SW480 (cell line): ENCODE measurements around the gene SLC13A5.
"Not testable (repeated sequence)": the region's sequence is repeated elsewhere in the genome, so short reads cannot be mapped to it uniquely, and the experiment has no call there.

Experiments
- DNase-seq: peaks from one replicate; pipeline ENCODE4 v3.0.0-alpha.2; 2016; ENCODE audit warnings: low spot score

The SLC13A5 gene

GRCh38 chr17:6684460-6684783 is 28.7 kb downstream of the SLC13A5 start:
- no peak for DNase-seq

GRCh38 chr17:6683730-6684459 is 29.3 kb downstream of the SLC13A5 start:
- no peak for DNase-seq

- DNase-seq = no peak
Measured at GRCh38 chr17:6683081-6683684, 30.0 kb downstream of the SLC13A5 start.

GRCh38 chr17:6682339-6682738 is 30.8 kb downstream of the SLC13A5 start:
- no peak for DNase-seq

GRCh38 chr17:6681671-6682070 is 31.5 kb downstream of the SLC13A5 start:
- DNase-seq = no peak

GRCh38 chr17:6681176-6681575 is 32.0 kb downstream of the SLC13A5 start:
- DNase-seq = no peak

GRCh38 chr17:6679241-6679640 is 33.9 kb downstream of the SLC13A5 start:
- DNase-seq = no peak

- DNase-seq = no peak
Measured at GRCh38 chr17:6677946-6678345, 35.2 kb downstream of the SLC13A5 start.

GRCh38 chr17:6677158-6677831 is 35.9 kb downstream of the SLC13A5 start:
- DNase-seq = peak; percentile 90

GRCh38 chr17:6676802-6677157 is 36.4 kb downstream of the SLC13A5 start:
- no peak for DNase-seq

GRCh38 chr17:6675201-6675825 is 37.9 kb downstream of the SLC13A5 start:
- no peak for DNase-seq

GRCh38 chr17:6674586-6674985 is 38.6 kb downstream of the SLC13A5 start:
- DNase-seq = no peak

GRCh38 chr17:6671431-6671830 is 41.7 kb downstream of the SLC13A5 start:
- no peak for DNase-seq

- peak; percentile 17 for DNase-seq
Measured at GRCh38 chr17:6670999-6671398, 42.2 kb downstream of the SLC13A5 start.

GRCh38 chr17:6670571-6670970 is 42.6 kb downstream of the SLC13A5 start:
- peak; percentile 77 for DNase-seq

GRCh38 chr17:6669479-6670212 is 43.5 kb downstream of the SLC13A5 start:
- peak; percentile 95 for DNase-seq

GRCh38 chr17:6668727-6669425 is 44.3 kb downstream of the SLC13A5 start:
- DNase-seq = peak; percentile 81

GRCh38 chr17:6668219-6668618 is 45.0 kb downstream of the SLC13A5 start:
- no peak for DNase-seq

GRCh38 chr17:6667516-6667915 is 45.7 kb downstream of the SLC13A5 start:
- DNase-seq = no peak

GRCh38 chr17:6666557-6666956 is 46.6 kb downstream of the SLC13A5 start:
- no peak for DNase-seq

GRCh38 chr17:6666077-6666521 is 47.1 kb downstream of the SLC13A5 start:
- DNase-seq = peak; percentile 83

GRCh38 chr17:6663200-6663599 is 50.0 kb downstream of the SLC13A5 start:
- DNase-seq = not testable (repeated sequence)
